ENCODE measurements around the gene SLC4A1AP. TPM values are rescaled to one million over a fixed set of nuclear protein-coding genes. Genes with fewer than 3 reads are reported as not detected.
A peak's percentile ranks its signal among the peaks of the same experiment; 100 is the strongest.

Gene SLC4A1AP
- total and polyA plus RNA-seq, 10 of the 15 experiments (the other 5 are each of a cell fraction or from before 2014, with no cell fraction given): 6.5 to 30.1 (median 21.5) TPM

DNA sequence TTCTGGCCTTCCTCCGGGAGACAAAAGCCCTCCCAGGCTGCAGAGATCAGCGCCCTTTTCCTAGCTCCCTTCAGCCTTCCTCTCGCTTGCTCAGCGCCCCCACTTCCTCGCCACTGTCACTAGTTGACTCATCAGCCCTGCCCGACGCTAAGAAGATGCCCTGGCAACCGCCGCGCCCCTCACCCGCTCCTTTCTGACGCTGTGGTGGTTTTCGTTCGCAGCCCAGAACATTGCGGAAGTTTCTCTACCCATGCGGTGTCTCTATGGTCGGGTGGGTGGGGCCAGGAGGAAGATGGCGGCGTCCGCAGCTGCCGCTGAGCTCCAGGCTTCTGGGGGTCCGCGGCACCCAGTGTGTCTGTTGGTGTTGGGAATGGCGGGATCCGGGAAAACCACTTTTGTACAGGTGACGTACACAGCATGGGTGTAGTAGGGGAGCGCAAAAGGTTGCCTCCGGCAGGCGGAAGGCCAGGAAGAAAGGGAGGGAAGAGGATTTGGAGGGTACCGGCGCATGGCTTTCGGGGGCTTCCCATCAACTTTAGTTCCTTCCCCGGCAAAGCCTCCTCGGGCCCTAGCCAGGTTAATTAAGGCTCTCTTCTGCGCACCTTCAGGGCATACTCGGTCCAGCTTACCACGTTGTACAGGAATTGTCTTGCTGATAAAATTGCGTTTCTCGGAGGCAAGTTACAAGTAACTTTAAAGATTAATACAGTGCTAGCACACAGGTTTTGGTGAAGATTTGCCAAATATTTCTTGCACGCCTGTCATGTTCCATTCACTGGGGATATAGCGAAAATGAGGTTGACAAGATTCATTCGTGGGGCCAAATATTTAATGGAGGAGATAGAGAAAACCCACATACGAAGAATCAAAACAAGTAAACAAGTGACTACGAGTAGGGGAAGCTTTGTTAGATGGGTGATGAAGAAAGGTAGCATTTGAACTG is 34.7 kb upstream of the SLC4A1AP start, which contains the start of the genes CCDC121 and GPN1 (continued):
- TF ChIP-seq FOS (IDR thresholded peaks at IDR 0.05; ENCODE audit: borderline replicate concordance, extremely low read depth, insufficient read length) (no peak), CHD4 (IDR thresholded peaks at IDR 0.05) (no peak), RFX5 (IDR thresholded peaks at IDR 0.05; ENCODE audit: low read depth, low read length) (peak; percentile 60; the same call in 1 of the 2 replicates), POLR2A (IDR thresholded peaks at IDR 0.05; ENCODE audit: low read depth, low read length) (peak; percentile 99), NFXL1 (IDR thresholded peaks at IDR 0.05; ENCODE audit: borderline replicate concordance) (no peak), NRF1 (conservative IDR thresholded peaks at IDR 0.05; ENCODE audit: low read depth, low read length) (no peak), EZH2 (IDR thresholded peaks at IDR 0.05; ENCODE audit: borderline replicate concordance, control insufficient read depth, low read depth, low read length) (no peak), ZNF207 (IDR thresholded peaks at IDR 0.05; ENCODE audit: borderline replicate concordance) (no peak; the same call in 1 of the 2 replicates), RAD21 (IDR thresholded peaks at IDR 0.05; ENCODE audit: insufficient read depth, low read depth, low read length) (no peak), CREB1 (IDR thresholded peaks at IDR 0.05; ENCODE audit: low read depth) (peak; percentile 91), DPF2 (IDR thresholded peaks at IDR 0.05) (peak; percentile 73; the same call in 1 of the 2 replicates), KDM1A (IDR thresholded peaks at IDR 0.05; ENCODE audit: borderline replicate concordance) (no peak)
- TF ChIP-seq, protein P1, sequence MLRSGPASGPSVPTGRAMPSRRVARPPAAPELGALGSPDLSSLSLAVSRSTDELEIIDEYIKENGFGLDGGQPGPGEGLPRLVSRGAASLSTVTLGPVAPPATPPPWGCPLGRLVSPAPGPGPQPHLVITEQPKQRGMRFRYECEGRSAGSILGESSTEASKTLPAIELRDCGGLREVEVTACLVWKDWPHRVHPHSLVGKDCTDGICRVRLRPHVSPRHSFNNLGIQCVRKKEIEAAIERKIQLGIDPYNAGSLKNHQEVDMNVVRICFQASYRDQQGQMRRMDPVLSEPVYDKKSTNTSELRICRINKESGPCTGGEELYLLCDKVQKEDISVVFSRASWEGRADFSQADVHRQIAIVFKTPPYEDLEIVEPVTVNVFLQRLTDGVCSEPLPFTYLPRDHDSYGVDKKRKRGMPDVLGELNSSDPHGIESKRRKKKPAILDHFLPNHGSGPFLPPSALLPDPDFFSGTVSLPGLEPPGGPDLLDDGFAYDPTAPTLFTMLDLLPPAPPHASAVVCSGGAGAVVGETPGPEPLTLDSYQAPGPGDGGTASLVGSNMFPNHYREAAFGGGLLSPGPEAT (IDR thresholded peaks at IDR 0.05; ENCODE audit: low read depth): peak; percentile 93
- TF ChIP-seq, protein P2, sequence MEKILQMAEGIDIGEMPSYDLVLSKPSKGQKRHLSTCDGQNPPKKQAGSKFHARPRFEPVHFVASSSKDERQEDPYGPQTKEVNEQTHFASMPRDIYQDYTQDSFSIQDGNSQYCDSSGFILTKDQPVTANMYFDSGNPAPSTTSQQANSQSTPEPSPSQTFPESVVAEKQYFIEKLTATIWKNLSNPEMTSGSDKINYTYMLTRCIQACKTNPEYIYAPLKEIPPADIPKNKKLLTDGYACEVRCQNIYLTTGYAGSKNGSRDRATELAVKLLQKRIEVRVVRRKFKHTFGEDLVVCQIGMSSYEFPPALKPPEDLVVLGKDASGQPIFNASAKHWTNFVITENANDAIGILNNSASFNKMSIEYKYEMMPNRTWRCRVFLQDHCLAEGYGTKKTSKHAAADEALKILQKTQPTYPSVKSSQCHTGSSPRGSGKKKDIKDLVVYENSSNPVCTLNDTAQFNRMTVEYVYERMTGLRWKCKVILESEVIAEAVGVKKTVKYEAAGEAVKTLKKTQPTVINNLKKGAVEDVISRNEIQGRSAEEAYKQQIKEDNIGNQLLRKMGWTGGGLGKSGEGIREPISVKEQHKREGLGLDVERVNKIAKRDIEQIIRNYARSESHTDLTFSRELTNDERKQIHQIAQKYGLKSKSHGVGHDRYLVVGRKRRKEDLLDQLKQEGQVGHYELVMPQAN (conservative IDR thresholded peaks at IDR 0.05): peak; percentile 81
- TF ChIP-seq, protein P3, sequence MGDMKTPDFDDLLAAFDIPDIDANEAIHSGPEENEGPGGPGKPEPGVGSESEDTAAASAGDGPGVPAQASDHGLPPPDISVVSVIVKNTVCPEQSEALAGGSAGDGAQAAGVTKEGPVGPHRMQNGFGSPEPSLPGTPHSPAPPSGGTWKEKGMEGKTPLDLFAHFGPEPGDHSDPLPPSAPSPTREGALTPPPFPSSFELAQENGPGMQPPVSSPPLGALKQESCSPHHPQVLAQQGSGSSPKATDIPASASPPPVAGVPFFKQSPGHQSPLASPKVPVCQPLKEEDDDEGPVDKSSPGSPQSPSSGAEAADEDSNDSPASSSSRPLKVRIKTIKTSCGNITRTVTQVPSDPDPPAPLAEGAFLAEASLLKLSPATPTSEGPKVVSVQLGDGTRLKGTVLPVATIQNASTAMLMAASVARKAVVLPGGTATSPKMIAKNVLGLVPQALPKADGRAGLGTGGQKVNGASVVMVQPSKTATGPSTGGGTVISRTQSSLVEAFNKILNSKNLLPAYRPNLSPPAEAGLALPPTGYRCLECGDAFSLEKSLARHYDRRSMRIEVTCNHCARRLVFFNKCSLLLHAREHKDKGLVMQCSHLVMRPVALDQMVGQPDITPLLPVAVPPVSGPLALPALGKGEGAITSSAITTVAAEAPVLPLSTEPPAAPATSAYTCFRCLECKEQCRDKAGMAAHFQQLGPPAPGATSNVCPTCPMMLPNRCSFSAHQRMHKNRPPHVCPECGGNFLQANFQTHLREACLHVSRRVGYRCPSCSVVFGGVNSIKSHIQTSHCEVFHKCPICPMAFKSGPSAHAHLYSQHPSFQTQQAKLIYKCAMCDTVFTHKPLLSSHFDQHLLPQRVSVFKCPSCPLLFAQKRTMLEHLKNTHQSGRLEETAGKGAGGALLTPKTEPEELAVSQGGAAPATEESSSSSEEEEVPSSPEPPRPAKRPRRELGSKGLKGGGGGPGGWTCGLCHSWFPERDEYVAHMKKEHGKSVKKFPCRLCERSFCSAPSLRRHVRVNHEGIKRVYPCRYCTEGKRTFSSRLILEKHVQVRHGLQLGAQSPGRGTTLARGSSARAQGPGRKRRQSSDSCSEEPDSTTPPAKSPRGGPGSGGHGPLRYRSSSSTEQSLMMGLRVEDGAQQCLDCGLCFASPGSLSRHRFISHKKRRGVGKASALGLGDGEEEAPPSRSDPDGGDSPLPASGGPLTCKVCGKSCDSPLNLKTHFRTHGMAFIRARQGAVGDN (IDR thresholded peaks at IDR 0.05): no peak
- TF ChIP-seq, protein P4, sequence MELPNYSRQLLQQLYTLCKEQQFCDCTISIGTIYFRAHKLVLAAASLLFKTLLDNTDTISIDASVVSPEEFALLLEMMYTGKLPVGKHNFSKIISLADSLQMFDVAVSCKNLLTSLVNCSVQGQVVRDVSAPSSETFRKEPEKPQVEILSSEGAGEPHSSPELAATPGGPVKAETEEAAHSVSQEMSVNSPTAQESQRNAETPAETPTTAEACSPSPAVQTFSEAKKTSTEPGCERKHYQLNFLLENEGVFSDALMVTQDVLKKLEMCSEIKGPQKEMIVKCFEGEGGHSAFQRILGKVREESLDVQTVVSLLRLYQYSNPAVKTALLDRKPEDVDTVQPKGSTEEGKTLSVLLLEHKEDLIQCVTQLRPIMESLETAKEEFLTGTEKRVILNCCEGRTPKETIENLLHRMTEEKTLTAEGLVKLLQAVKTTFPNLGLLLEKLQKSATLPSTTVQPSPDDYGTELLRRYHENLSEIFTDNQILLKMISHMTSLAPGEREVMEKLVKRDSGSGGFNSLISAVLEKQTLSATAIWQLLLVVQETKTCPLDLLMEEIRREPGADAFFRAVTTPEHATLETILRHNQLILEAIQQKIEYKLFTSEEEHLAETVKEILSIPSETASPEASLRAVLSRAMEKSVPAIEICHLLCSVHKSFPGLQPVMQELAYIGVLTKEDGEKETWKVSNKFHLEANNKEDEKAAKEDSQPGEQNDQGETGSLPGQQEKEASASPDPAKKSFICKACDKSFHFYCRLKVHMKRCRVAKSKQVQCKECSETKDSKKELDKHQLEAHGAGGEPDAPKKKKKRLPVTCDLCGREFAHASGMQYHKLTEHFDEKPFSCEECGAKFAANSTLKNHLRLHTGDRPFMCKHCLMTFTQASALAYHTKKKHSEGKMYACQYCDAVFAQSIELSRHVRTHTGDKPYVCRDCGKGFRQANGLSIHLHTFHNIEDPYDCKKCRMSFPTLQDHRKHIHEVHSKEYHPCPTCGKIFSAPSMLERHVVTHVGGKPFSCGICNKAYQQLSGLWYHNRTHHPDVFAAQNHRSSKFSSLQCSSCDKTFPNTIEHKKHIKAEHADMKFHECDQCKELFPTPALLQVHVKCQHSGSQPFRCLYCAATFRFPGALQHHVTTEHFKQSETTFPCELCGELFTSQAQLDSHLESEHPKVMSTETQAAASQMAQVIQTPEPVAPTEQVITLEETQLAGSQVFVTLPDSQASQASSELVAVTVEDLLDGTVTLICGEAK (IDR thresholded peaks at IDR 0.05; ENCODE audit: borderline replicate concordance): peak; percentile 86
